ENCODE measurements around the gene TYSND1.

- TF ChIP-seq POLR2A (IDR thresholded peaks at IDR 0.05) (no peak), CTCF (IDR thresholded peaks at IDR 0.05) (no peak)
Measured at GRCh38 chr10:70135046-70135445, 11.5 kb downstream of the TYSND1 start.
